ENCODE measurements around the gene SCN1B.

Gene SCN1B

GRCh38 chr19:35019144-35019543 lies 11.1 kb upstream of the SCN1B start:
- peaks cover 19% of the 10 kb centered on the region for H3K79me1 ChIP-seq (replicated peaks; ENCODE audit: low read length, poor library complexity, severe bottlenecking)
- no peak overlapping the region for H3K4me3 ChIP-seq (ENCODE audit: insufficient read depth in 1 of 2, low read depth in 1 of 2, low read length in 2 of 2)

DNA sequence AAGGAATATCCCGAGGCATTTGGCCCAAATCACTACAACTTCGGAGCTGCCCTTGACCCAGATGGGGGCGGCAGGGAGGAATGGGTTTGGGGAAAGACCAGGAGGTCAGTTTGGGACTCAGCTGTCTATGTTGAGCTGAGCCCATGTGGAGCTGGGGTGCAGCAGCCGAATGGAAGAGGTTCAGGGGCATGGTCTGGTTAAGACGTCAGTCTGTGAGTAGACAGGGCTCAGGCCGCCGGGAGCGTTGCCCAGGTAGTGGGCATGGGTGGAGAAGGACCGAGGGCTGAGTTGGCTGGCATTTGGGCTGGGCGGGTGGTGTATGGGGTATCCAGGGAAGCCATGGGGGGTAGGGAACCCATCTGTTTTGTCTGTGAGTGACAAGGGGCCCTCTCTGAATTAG lies 9.3 kb upstream of the SCN1B start:
- no peak overlapping the region for H2BK120ac ChIP-seq (ENCODE audit: low read depth, low read length)
- H3K18ac ChIP-seq (ENCODE audit: low read depth in 1 of 2, low read length in 2 of 2), result no peak overlapping the region
- H4K8ac ChIP-seq (ENCODE audit: low read length), result no peak overlapping the region
- H3K4ac ChIP-seq (ENCODE audit: low read depth in 1 of 2, low read length in 2 of 2), result no peak overlapping the region
- H3K4me2 ChIP-seq (ENCODE audit: low read length, poor library complexity, severe bottlenecking), result no peak overlapping the region
- H3K27me3 ChIP-seq (ENCODE audit: control insufficient read depth in 1 of 2, insufficient read depth in 1 of 2, low read length in 2 of 2), result no peaks in the 10 kb centered on the region
- H2AK5ac ChIP-seq (ENCODE audit: low read length, severe bottlenecking), result no peak overlapping the region
- H3K23ac ChIP-seq (ENCODE audit: low read length in 2 of 2), result no peak overlapping the region
- no peak overlapping the region for H3K9ac ChIP-seq (ENCODE audit: low read length)
- H3K79me1 ChIP-seq (replicated peaks; ENCODE audit: low read length, poor library complexity, severe bottlenecking), result peaks cover 17% of the 10 kb centered on the region
- no peak overlapping the region for H2BK5ac ChIP-seq (ENCODE audit: low read depth, low read length, poor library complexity, severe bottlenecking)
- H3K27ac ChIP-seq (ENCODE audit: low read length, poor library complexity, severe bottlenecking), result no peak overlapping the region
- no peak overlapping the region for H3K14ac ChIP-seq (ENCODE audit: low read length in 2 of 2)
- H3K36me3 ChIP-seq (ENCODE audit: control insufficient read depth in 1 of 2, insufficient read depth in 2 of 2, low read depth in 1 of 2, low read length in 2 of 2), result peaks cover 80 to 86% of the 10 kb centered on the region in 2 experiments
- no peak overlapping the region for H4K91ac ChIP-seq (ENCODE audit: low read length)
- H3K9me3 ChIP-seq (ENCODE audit: control insufficient read depth, low read length), result no peaks in the 10 kb centered on the region
- H2BK12ac ChIP-seq (ENCODE audit: low read length in 2 of 2), result no peak overlapping the region
- no peak overlapping the region for H2AFZ ChIP-seq (ENCODE audit: low read depth, low read length)
- H3K4me3 ChIP-seq (ENCODE audit: insufficient read depth in 1 of 2, low read depth in 1 of 2, low read length in 2 of 2), result no peak overlapping the region
- DNase-seq, result no peak
- H2BK15ac ChIP-seq (ENCODE audit: low read depth, poor library complexity, severe bottlenecking), result no peak overlapping the region
- 97% methylated on average over 10 of the region's 10 CpGs for WGBS
- peaks cover 1% of the 10 kb centered on the region for H3K4me1 ChIP-seq (ENCODE audit: control insufficient read depth, insufficient read depth, low read depth, low read length)

More at GRCh38 chr19:35019144-35019543, 11.1 kb upstream of the SCN1B start:
- H3K9me3 ChIP-seq (ENCODE audit: control insufficient read depth, low read length), result no peaks in the 10 kb centered on the region
- no peak overlapping the region for H2AFZ ChIP-seq (ENCODE audit: low read depth, low read length)
- H3K4ac ChIP-seq (ENCODE audit: low read depth in 1 of 2, low read length in 2 of 2), result no peak overlapping the region
- no peak overlapping the region for H2BK12ac ChIP-seq (ENCODE audit: low read length in 2 of 2)
- H3K27ac ChIP-seq (ENCODE audit: low read length, poor library complexity, severe bottlenecking), result no peak overlapping the region
- DNase-seq, result no peak
- H2BK5ac ChIP-seq (ENCODE audit: low read depth, low read length, poor library complexity, severe bottlenecking), result no peak overlapping the region
- no peak overlapping the region for H3K4me2 ChIP-seq (ENCODE audit: low read length, poor library complexity, severe bottlenecking)
- no peaks in the 10 kb centered on the region for H3K27me3 ChIP-seq (ENCODE audit: control insufficient read depth in 1 of 2, insufficient read depth in 1 of 2, low read length in 2 of 2)
- 99% methylated on average over 18 of the region's 22 CpGs for WGBS
- no peak overlapping the region for H4K8ac ChIP-seq (ENCODE audit: low read length)
- H2BK120ac ChIP-seq (ENCODE audit: low read depth, low read length), result no peak overlapping the region
- H2BK15ac ChIP-seq (ENCODE audit: low read depth, poor library complexity, severe bottlenecking), result no peak overlapping the region
- H3K18ac ChIP-seq (ENCODE audit: low read depth in 1 of 2, low read length in 2 of 2), result no peak overlapping the region
- H3K14ac ChIP-seq (ENCODE audit: low read length in 2 of 2), result no peak overlapping the region
- no peak overlapping the region for H3K23ac ChIP-seq (ENCODE audit: low read length in 2 of 2)
- peak overlapping the region; percentile 47 for H4K91ac ChIP-seq (ENCODE audit: low read length)
- no peak overlapping the region for H2AK5ac ChIP-seq (ENCODE audit: low read length, severe bottlenecking)
- H3K4me1 ChIP-seq (ENCODE audit: control insufficient read depth, insufficient read depth, low read depth, low read length), result peaks cover 5% of the 10 kb centered on the region
- peaks cover 76 to 85% of the 10 kb centered on the region in 2 experiments for H3K36me3 ChIP-seq (ENCODE audit: control insufficient read depth in 1 of 2, insufficient read depth in 2 of 2, low read depth in 1 of 2, low read length in 2 of 2)
- H3K9ac ChIP-seq (ENCODE audit: low read length), result no peak overlapping the region

DNA sequence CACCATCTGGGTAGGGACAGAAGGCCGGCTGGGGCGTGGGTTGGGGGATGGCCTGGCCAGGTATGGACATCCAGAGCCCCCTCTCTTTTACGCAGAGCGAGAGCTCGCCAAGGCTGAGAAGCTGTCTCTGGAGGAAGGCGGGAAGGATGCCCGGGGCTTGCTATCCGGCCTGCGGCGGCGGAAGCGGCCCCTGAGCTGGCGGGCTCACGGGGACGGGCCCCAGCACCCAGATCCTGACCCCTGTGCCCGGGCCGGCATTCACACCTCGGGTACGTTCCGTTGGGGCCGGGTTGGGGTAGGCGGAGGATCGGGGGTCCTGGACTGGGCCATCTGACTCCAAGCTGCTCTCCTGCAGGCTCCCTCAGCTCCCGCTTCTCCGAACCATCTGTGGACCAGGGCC lies 8.7 kb upstream of the SCN1B start:
- H3K23ac ChIP-seq (ENCODE audit: low read length in 2 of 2), result no peak overlapping the region
- no peak overlapping the region for H2BK15ac ChIP-seq (ENCODE audit: low read depth, poor library complexity, severe bottlenecking)
- H2BK12ac ChIP-seq (ENCODE audit: low read length in 2 of 2), result no peak overlapping the region
- WGBS, result over 99% methylated on average over 25 of the region's 25 CpGs
- H3K4me1 ChIP-seq (ENCODE audit: control insufficient read depth, insufficient read depth, low read depth, low read length), result peaks cover 1% of the 10 kb centered on the region
- H2AK5ac ChIP-seq (ENCODE audit: low read length, severe bottlenecking), result no peak overlapping the region
- peaks cover 17% of the 10 kb centered on the region for H3K79me1 ChIP-seq (replicated peaks; ENCODE audit: low read length, poor library complexity, severe bottlenecking)
- H2AFZ ChIP-seq (ENCODE audit: low read depth, low read length), result no peak overlapping the region
- no peak overlapping the region for H4K91ac ChIP-seq (ENCODE audit: low read length)
- H3K14ac ChIP-seq (ENCODE audit: low read length in 2 of 2), result no peak overlapping the region
- no peaks in the 10 kb centered on the region for H3K27me3 ChIP-seq (ENCODE audit: control insufficient read depth in 1 of 2, insufficient read depth in 1 of 2, low read length in 2 of 2)
- no peak overlapping the region for H4K8ac ChIP-seq (ENCODE audit: low read length)
- no peak overlapping the region for H2BK5ac ChIP-seq (ENCODE audit: low read depth, low read length, poor library complexity, severe bottlenecking)
- H3K18ac ChIP-seq (ENCODE audit: low read depth in 1 of 2, low read length in 2 of 2), result no peak overlapping the region
- H3K4ac ChIP-seq (ENCODE audit: low read depth in 1 of 2, low read length in 2 of 2), result no peak overlapping the region
- no peak overlapping the region for H3K9ac ChIP-seq (ENCODE audit: low read length)
- DNase-seq, result no peak
- H3K9me3 ChIP-seq (ENCODE audit: control insufficient read depth, low read length), result no peaks in the 10 kb centered on the region
- H3K4me3 ChIP-seq (ENCODE audit: insufficient read depth in 1 of 2, low read depth in 1 of 2, low read length in 2 of 2), result no peak overlapping the region
- H3K4me2 ChIP-seq (ENCODE audit: low read length, poor library complexity, severe bottlenecking), result no peak overlapping the region
- H3K36me3 ChIP-seq (ENCODE audit: control insufficient read depth in 1 of 2, insufficient read depth in 2 of 2, low read depth in 1 of 2, low read length in 2 of 2), result peaks cover 81 to 92% of the 10 kb centered on the region in 2 experiments
- no peak overlapping the region for H2BK120ac ChIP-seq (ENCODE audit: low read depth, low read length)
- H3K27ac ChIP-seq (ENCODE audit: low read length, poor library complexity, severe bottlenecking), result no peak overlapping the region

- 89% methylated on average over 14 of the region's 14 CpGs for whole genome bisulfite sequencing
- Histone ChIP-seq H3K14ac (ENCODE audit: low read length in 2 of 2) (no peak overlapping the region), H2AK5ac (ENCODE audit: low read length, severe bottlenecking) (no peak overlapping the region), H4K8ac (ENCODE audit: low read length) (no peak overlapping the region), H3K9ac (ENCODE audit: low read length) (no peak overlapping the region), H3K79me1 (replicated peaks; ENCODE audit: low read length, poor library complexity, severe bottlenecking) (peaks cover 16% of the 10 kb centered on the region), H3K27ac (ENCODE audit: low read length, poor library complexity, severe bottlenecking) (no peak overlapping the region), H2BK5ac (ENCODE audit: low read depth, low read length, poor library complexity, severe bottlenecking) (no peak overlapping the region), H2BK120ac (ENCODE audit: low read depth, low read length) (no peak overlapping the region), H3K23ac (ENCODE audit: low read length in 2 of 2) (no peak overlapping the region), H3K4me2 (ENCODE audit: low read length, poor library complexity, severe bottlenecking) (no peak overlapping the region), H2BK12ac (ENCODE audit: low read length in 2 of 2) (no peak overlapping the region), H4K91ac (ENCODE audit: low read length) (no peak overlapping the region), H2BK15ac (ENCODE audit: low read depth, poor library complexity, severe bottlenecking) (no peak overlapping the region), H3K4me3 (ENCODE audit: insufficient read depth in 1 of 2, low read depth in 1 of 2, low read length in 2 of 2) (no peak overlapping the region), H3K18ac (ENCODE audit: low read depth in 1 of 2, low read length in 2 of 2) (no peak overlapping the region), H2AFZ (ENCODE audit: low read depth, low read length) (no peak overlapping the region), H3K4ac (ENCODE audit: low read depth in 1 of 2, low read length in 2 of 2) (no peak overlapping the region), H3K4me1 (ENCODE audit: control insufficient read depth, insufficient read depth, low read depth, low read length) (peaks cover 1% of the 10 kb centered on the region), H3K9me3 (ENCODE audit: control insufficient read depth, low read length) (no peaks in the 10 kb centered on the region), H3K36me3 (ENCODE audit: control insufficient read depth in 1 of 2, insufficient read depth in 2 of 2, low read depth in 1 of 2, low read length in 2 of 2) (peaks cover 84 to 95% of the 10 kb centered on the region in 2 experiments), H3K27me3 (ENCODE audit: control insufficient read depth in 1 of 2, insufficient read depth in 1 of 2, low read length in 2 of 2) (no peaks in the 10 kb centered on the region)
- DNase-seq, result no peak
Observed at GRCh38 chr19:35022460-35022859, 7.8 kb upstream of the SCN1B start.

Measured in mesenchymal stem cell (in vitro differentiated cells and primary cell).